ENCODE measurements around the gene GPR160. TPM values are rescaled to one million over a fixed set of nuclear protein-coding genes. Genes with fewer than 3 reads are reported as not detected.

The GPR160 gene
- total and polyA plus RNA-seq, 2 experiments from 2014 or later = 39.4 to 55.7 TPM

- TF ChIP-seq CREB1 (CRISPR knock-in tag; IDR thresholded peaks at IDR 0.05; ENCODE audit: low read depth) (no peak), STAT1 (IDR thresholded peaks at IDR 0.05; ENCODE audit: unreplicated experiment) (no peak), POLR2AphosphoS5 (IDR thresholded peaks at IDR 0.05; ENCODE audit: low read depth) (no peak), JUNB (IDR thresholded peaks at IDR 0.05; ENCODE audit: unreplicated experiment) (no peak), ZNF114 (CRISPR knock-in tag; IDR thresholded peaks at IDR 0.05) (no peak), ZNF462 (CRISPR knock-in tag; IDR thresholded peaks at IDR 0.05) (no peak), EZH2 (IDR thresholded peaks at IDR 0.05; ENCODE audit: low read depth, unreplicated experiment) (no peak), ZNF331 (CRISPR knock-in tag; IDR thresholded peaks at IDR 0.05; ENCODE audit: low read depth) (no peak), CTCF (conservative IDR thresholded peaks at IDR 0.05; ENCODE audit: low read depth in 2 of 2) (no peak), EZH2phosphoT487 (IDR thresholded peaks at IDR 0.05; ENCODE audit: unreplicated experiment) (no peak), NANOG (IDR thresholded peaks at IDR 0.05; ENCODE audit: borderline replicate concordance) (no peak)
- TF ChIP-seq, protein P1, sequence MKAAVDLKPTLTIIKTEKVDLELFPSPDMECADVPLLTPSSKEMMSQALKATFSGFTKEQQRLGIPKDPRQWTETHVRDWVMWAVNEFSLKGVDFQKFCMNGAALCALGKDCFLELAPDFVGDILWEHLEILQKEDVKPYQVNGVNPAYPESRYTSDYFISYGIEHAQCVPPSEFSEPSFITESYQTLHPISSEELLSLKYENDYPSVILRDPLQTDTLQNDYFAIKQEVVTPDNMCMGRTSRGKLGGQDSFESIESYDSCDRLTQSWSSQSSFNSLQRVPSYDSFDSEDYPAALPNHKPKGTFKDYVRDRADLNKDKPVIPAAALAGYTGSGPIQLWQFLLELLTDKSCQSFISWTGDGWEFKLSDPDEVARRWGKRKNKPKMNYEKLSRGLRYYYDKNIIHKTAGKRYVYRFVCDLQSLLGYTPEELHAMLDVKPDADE (IDR thresholded peaks at IDR 0.05) = no peak
- TF ChIP-seq, protein P2, sequence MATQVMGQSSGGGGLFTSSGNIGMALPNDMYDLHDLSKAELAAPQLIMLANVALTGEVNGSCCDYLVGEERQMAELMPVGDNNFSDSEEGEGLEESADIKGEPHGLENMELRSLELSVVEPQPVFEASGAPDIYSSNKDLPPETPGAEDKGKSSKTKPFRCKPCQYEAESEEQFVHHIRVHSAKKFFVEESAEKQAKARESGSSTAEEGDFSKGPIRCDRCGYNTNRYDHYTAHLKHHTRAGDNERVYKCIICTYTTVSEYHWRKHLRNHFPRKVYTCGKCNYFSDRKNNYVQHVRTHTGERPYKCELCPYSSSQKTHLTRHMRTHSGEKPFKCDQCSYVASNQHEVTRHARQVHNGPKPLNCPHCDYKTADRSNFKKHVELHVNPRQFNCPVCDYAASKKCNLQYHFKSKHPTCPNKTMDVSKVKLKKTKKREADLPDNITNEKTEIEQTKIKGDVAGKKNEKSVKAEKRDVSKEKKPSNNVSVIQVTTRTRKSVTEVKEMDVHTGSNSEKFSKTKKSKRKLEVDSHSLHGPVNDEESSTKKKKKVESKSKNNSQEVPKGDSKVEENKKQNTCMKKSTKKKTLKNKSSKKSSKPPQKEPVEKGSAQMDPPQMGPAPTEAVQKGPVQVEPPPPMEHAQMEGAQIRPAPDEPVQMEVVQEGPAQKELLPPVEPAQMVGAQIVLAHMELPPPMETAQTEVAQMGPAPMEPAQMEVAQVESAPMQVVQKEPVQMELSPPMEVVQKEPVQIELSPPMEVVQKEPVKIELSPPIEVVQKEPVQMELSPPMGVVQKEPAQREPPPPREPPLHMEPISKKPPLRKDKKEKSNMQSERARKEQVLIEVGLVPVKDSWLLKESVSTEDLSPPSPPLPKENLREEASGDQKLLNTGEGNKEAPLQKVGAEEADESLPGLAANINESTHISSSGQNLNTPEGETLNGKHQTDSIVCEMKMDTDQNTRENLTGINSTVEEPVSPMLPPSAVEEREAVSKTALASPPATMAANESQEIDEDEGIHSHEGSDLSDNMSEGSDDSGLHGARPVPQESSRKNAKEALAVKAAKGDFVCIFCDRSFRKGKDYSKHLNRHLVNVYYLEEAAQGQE (IDR thresholded peaks at IDR 0.05; ENCODE audit: unreplicated experiment) = no peak
- Histone ChIP-seq H2AFZ (no peak overlapping the region), H4K20me1 (replicated peaks; ENCODE audit: insufficient read depth) (no peaks in the 10 kb centered on the region), H3K9me2 (ENCODE audit: insufficient read depth) (no peaks in the 10 kb centered on the region), H3K4me3 (no peak overlapping the region), H3K4me2 (no peak overlapping the region), H3K4me1 (ENCODE audit: insufficient read depth) (no peaks in the 10 kb centered on the region), H3K27ac (ENCODE audit: low read depth) (no peak overlapping the region), H3K27me3 (ENCODE audit: insufficient read depth) (no peaks in the 10 kb centered on the region), H3K36me3 (ENCODE audit: insufficient read depth) (no peaks in the 10 kb centered on the region), H3K79me2 (replicated peaks; ENCODE audit: insufficient read depth) (no peaks in the 10 kb centered on the region), H3F3A (replicated peaks; ENCODE audit: low read depth) (no peaks in the 10 kb centered on the region)
- H3K4me1 Mint-ChIP-seq = no peaks in the 10 kb centered on the region
- H3K27ac Mint-ChIP-seq = no peak overlapping the region
- H3K4me3 Mint-ChIP-seq = no peak overlapping the region
- peaks cover 2% of the 10 kb centered on the region for H3K27me3 Mint-ChIP-seq (ENCODE audit: insufficient read depth, low read depth, poor library complexity)
- no peak for DNase-seq (ENCODE audit: low spot score)
- ATAC-seq = no peak
- no peaks in the 10 kb centered on the region for H3K36me3 Mint-ChIP-seq (ENCODE audit: low read depth)
- no peaks in the 10 kb centered on the region for H3K9me3 Mint-ChIP-seq
These were observed 15.5 kb upstream of the GPR160 start for GRCh38 chr3:170022336-170022735.

All from GM23338 (cell line).